Adrenal gland (tissue), 12 donors: Measurements from ENCODE around the gene STAU1. TPM values are rescaled to one million over a fixed set of nuclear protein-coding genes. Genes with fewer than 3 reads are reported as not detected.
"Not testable (repeated sequence)": the region's sequence is repeated elsewhere in the genome, so short reads cannot be mapped to it uniquely, and the experiment has no call there.

Experiments
- DNase-seq, 7 donors: peaks; one replicate each; pipeline ENCODE4 v3.0.0-alpha.2; 2019 to 2020
- H3K27ac ChIP-seq, 5 donors: fragments of 200-600 bp; sonication (generic) in 4 of 5; 1 replicate in 3 of 5; 2 replicates in 2 of 5; pipeline versions ENCODE4 v1.5.1 to v1.8.0; 2016 to 2020; ENCODE audit warnings: mild to moderate bottlenecking in 1 of 5
- H3K27me3 ChIP-seq: fragments of 200-600 bp; 2 replicates; pipeline ENCODE4 v1.8.0; 2021
- H3K36me3 ChIP-seq, 2 donors: fragments of 200-600 bp; replicated peaks in 1 of 2; 1 replicate in 1 of 2; 2 replicates in 1 of 2; pipeline versions ENCODE4 v1.5.1 to v1.8.0; 2018 to 2022
- H3K4me1 ChIP-seq, 2 donors: fragments of 200-600 bp; replicated peaks in 1 of 2; 1 replicate in 1 of 2; 2 replicates in 1 of 2; pipeline versions ENCODE4 v1.5.1 to v1.8.0; 2018 to 2021
- H3K4me3 ChIP-seq, 4 donors: fragments of 200-600 bp; sonication (generic) in 3 of 4; one replicate each; pipeline ENCODE4 v1.5.1; 2016 to 2018
- H3K9me3 ChIP-seq, 3 donors: fragments of 200-600 bp; sonication (generic) in 1 of 3; replicated peaks in 1 of 3; 1 replicate in 2 of 3; 2 replicates in 1 of 3; pipeline versions ENCODE4 v1.5.1 to v1.8.0; 2016 to 2021
- CTCF ChIP-seq, 6 experiments: fragments of 450-650 bp in 4 of 6; fragments of 200-600 bp in 2 of 6; sonication (generic) in 1 of 6; IDR thresholded peaks; 1 replicate in 5 of 6; 2 replicates in 1 of 6; pipeline versions ENCODE4 v1.5.1 to v1.8.0; 2016 to 2021; ENCODE audit warnings: antibody characterized with exemption in 6 of 6, mild to moderate bottlenecking in 2 of 6, moderate library complexity in 1 of 6
- POLR2A ChIP-seq, 2 donors: fragments of 450-650 bp; IDR thresholded peaks; one replicate each; pipeline ENCODE4 v1.6.1; 2017; ENCODE audit warnings: antibody characterized with exemption in 2 of 2, mild to moderate bottlenecking in 2 of 2, moderate library complexity in 1 of 2
- WGBS, 4 donors: extraction: QIAGEN DNeasy Blood & Tissue Kit in 2 of 4; methylation state at CpG; one replicate each; pipeline versions ENCODE4 v1.1.5 to v1.1.7; 2013 to 2017; 5-methylcytosine and 5-hydroxymethylcytosine counted together
- intact Hi-C, 2 donors: fragments of 100-400 bp; cut with DNase I; formaldehyde crosslinking; loops; one replicate each; pipeline versions ENCODE4 v1.14.1 to v1.15.0; 2022 to 2023
- polyA plus RNA-seq, 3 donors: library from polyadenylated mRNA; stranded (reverse); fragments of 200-250 nt in 2 of 3; fragments of 350-450 nt in 1 of 3; fragmentation: Illumina TruSeq in 1 of 3; extraction: RNeasy Lipid Tissue Mini Kit (QIAGEN cat#74804) in 1 of 3; gene quantifications; one replicate each; pipeline ENCODE4 v1.2.3, GENCODE V29; 2013 to 2014
- total RNA-seq, 9 donors: library from RNA; depleted of rRNA in 4 of 9; stranded (reverse); fragments of >200 nt in 4 of 9; fragments of 120-200 nt in 1 of 9; fragmentation: NEBNext Ultra II Directional in 1 of 9; extraction: Animal tissue kit (Norgen Biotek cat#: 25700) in 1 of 9; gene quantifications; one replicate each; pipeline versions ENCODE4 v1.1.0 to v1.2.4, GENCODE V29; 2013 to 2023
- donor health status: healthy with polysubstance abuse.
- donor health status: Bipolar disorder and iron deficiency.
- donor health status: DM: yes; HTN: yes; CAD: no.
- donor health status: DM: no; HTN: no; CAD: no.
- donor health status: DM: no; HTN: no; CAD: no.
- donor health status: DM: yes; HTN: yes; CAD: no.

Gene STAU1
- total and polyA plus RNA-seq, 12 donors: 23.2 to 123 (median 79.6) TPM

GRCh38 chr20:49110767-49111694, 77.1 kb downstream of the STAU1 start:
- TF ChIP-seq POLR2A (IDR thresholded peaks at IDR 0.05) (no peak), CTCF (IDR thresholded peaks at IDR 0.05) (no peak)
- Histone ChIP-seq H3K27me3 (no peaks in the 10 kb centered on the region), H3K4me1 (no peaks in the 10 kb centered on the region), H3K36me3 (peaks cover 0 to 38% of the 10 kb centered on the region in 2 donors), H3K27ac (no peak overlapping the region), H3K9me3 (no peaks in the 10 kb centered on the region), H3K4me3 (no peak overlapping the region)
- DNase-seq: no peak
- WGBS, 4 donors: 97 to 100% (median 99%) methylated on average over 6 of the region's 6 CpGs
- intact Hi-C loops: no loop called here

- no peak for DNase-seq
- Histone ChIP-seq H3K9me3 (no peaks in the 10 kb centered on the region), H3K4me1 (peaks cover 0 to 2% of the 10 kb centered on the region in 2 donors), H3K36me3 (peaks cover 0 to 23% of the 10 kb centered on the region in 2 donors), H3K4me3 (no peak overlapping the region), H3K27ac (no peak overlapping the region), H3K27me3 (no peaks in the 10 kb centered on the region)
- intact Hi-C loops: no loop called here
- TF ChIP-seq POLR2A (IDR thresholded peaks at IDR 0.05) (no peak), CTCF (IDR thresholded peaks at IDR 0.05) (no peak)
- WGBS, 4 donors: 84 to 96% (median 96%) methylated on average over 6 of the region's 6 CpGs
Observed at GRCh38 chr20:49106328-49106727, 81.8 kb downstream of the STAU1 start.

GRCh38 chr20:49104979-49105547, 83.1 kb downstream of the STAU1 start:
- H3K27me3 ChIP-seq, H3K9me3 ChIP-seq, intact Hi-C loops, DNase-seq, H3K4me3 ChIP-seq, H3K27ac ChIP-seq: not testable (repeated sequence)
- 89 to 97% (median 93%) methylated on average over 11 of the region's 11 CpGs for WGBS, 4 donors
- H3K36me3 ChIP-seq: peaks cover 0 to 23% of the 10 kb centered on the region in 2 donors
- H3K4me1 ChIP-seq: peaks cover 0 to 12% of the 10 kb centered on the region in 2 donors

GRCh38 chr20:49104365-49104648, 83.8 kb downstream of the STAU1 start:
- no peak for DNase-seq
- no peak overlapping the region for H3K4me3 ChIP-seq
- 86 to 98% (median 94%) methylated on average over 3 of the region's 3 CpGs for WGBS, 4 donors
- peaks cover 0 to 27% of the 10 kb centered on the region in 2 donors for H3K36me3 ChIP-seq
- no peaks in the 10 kb centered on the region for H3K9me3 ChIP-seq
- H3K27me3 ChIP-seq: no peaks in the 10 kb centered on the region
- intact Hi-C loops: no loop called here
- TF ChIP-seq POLR2A (IDR thresholded peaks at IDR 0.05) (no peak), CTCF (IDR thresholded peaks at IDR 0.05) (no peak)
- H3K4me1 ChIP-seq: peaks cover 0 to 12% of the 10 kb centered on the region in 2 donors
- no peak overlapping the region for H3K27ac ChIP-seq
